Measurements from ENCODE around the gene ZNF423.

- no peak for TF ChIP-seq POLR2AphosphoS5 (IDR thresholded peaks at IDR 0.05; ENCODE audit: low read depth, low read length)
- no peak for TF ChIP-seq TAF1 (IDR thresholded peaks at IDR 0.05; ENCODE audit: borderline replicate concordance, insufficient read depth, low read length)
These were observed 384.7 kb downstream of the ZNF423 start for GRCh38 chr16:49471038-49471727.

Data from PFSK-1 (cell line).